IMR-90 (cell line): Measurements from ENCODE around the gene ZYG11B. TPM values are rescaled to one million over a fixed set of nuclear protein-coding genes. Genes with fewer than 3 reads are reported as not detected.
"Not testable (repeated sequence)": the region's sequence is repeated elsewhere in the genome, so short reads cannot be mapped to it uniquely, and the experiment has no call there.

Experiments
- ATAC-seq: fragments of 200-7000 bp; cut with Tn5 transposase; 2 replicates; pipeline ENCODE4 v1.9.1; 2020; ENCODE audit warnings: low read depth, mild to moderate bottlenecking, moderate library complexity
- BruUV-seq: library from RNA; stranded (reverse); fragments of 400-500 nt; replicated peaks from 2 replicates; lab custom pipeline; 2021; lab: Mats Ljungman, UMichigan
- CTCF ChIA-PET: fragments of 300-600 bp; formaldehyde crosslinking; extraction: SDS; loops from one replicate; lab custom pipeline; 2021; ENCODE audit warnings: antibody characterized with exemption; lab: Yijun Ruan, JAX
- POLR2A ChIA-PET: fragments of 300-600 bp; sonication (Branson Sonifier 250); formaldehyde crosslinking; loops from one replicate; lab custom pipeline; 2022; ENCODE audit warnings: antibody characterized with exemption; ENCODE audit not compliant: unreplicated experiment; lab: Charles Lee
- DNase-seq: peaks from one replicate; pipeline ENCODE4 v3.0.0; 2013
- H2AFZ ChIP-seq: replicated peaks from 2 replicates; pipeline ENCODE3; 2013; ENCODE audit warnings: low read length, mild to moderate bottlenecking; ENCODE audit not compliant: poor library complexity
- H2AK5ac ChIP-seq: 2 replicates; pipeline ENCODE4 v1.6.1; 2013; ENCODE audit warnings: low read depth, low read length, inconsistent platforms
- H2AK9ac ChIP-seq: replicated peaks from 2 replicates; pipeline ENCODE3; 2013; ENCODE audit warnings: mild to moderate bottlenecking, low read depth, low read length, moderate library complexity; ENCODE audit not compliant: poor library complexity
- H2BK120ac ChIP-seq: 2 replicates; pipeline ENCODE4 v1.6.1; 2013; ENCODE audit warnings: low read depth, low read length, inconsistent platforms
- H2BK15ac ChIP-seq: 3 replicates; pipeline ENCODE4 v1.6.1; 2013; ENCODE audit warnings: low read depth, low read length, inconsistent platforms
- H2BK20ac ChIP-seq: 2 replicates; pipeline ENCODE4 v1.6.1; 2013; ENCODE audit warnings: low read depth, mild to moderate bottlenecking, inconsistent platforms, low read length, moderate library complexity
- H2BK5ac ChIP-seq: 2 replicates; pipeline ENCODE4 v1.6.1; 2013; ENCODE audit warnings: mild to moderate bottlenecking, low read depth, low read length, inconsistent platforms; ENCODE audit not compliant: poor library complexity, severe bottlenecking
- H3K14ac ChIP-seq: replicated peaks from 2 replicates; pipeline ENCODE4 v1.6.1; 2013; ENCODE audit warnings: low read depth, low read length, inconsistent platforms
- H3K18ac ChIP-seq: 2 replicates; pipeline ENCODE4 v1.6.1; 2013; ENCODE audit warnings: low read depth, low read length, control low read depth
- H3K23ac ChIP-seq: 2 replicates; pipeline ENCODE4 v1.6.1; 2013; ENCODE audit warnings: low read depth, low read length, inconsistent platforms
- H3K27ac ChIP-seq: 2 replicates; pipeline ENCODE4 v1.5.1; 2013; ENCODE audit warnings: mild to moderate bottlenecking, control low read depth, low read length; ENCODE audit not compliant: insufficient read depth
- H3K27me3 ChIP-seq: 2 replicates; pipeline ENCODE4 v1.6.1; 2013; ENCODE audit warnings: low read length; ENCODE audit not compliant: control insufficient read depth, insufficient read depth
- H3K36me3 ChIP-seq: 2 replicates; pipeline ENCODE4 v1.6.1; 2013; ENCODE audit warnings: low read length, mixed read lengths; ENCODE audit not compliant: control insufficient read depth, insufficient read depth
- H3K4ac ChIP-seq: 2 replicates; pipeline ENCODE4 v1.6.1; 2013; ENCODE audit warnings: low read depth, low read length, inconsistent platforms
- H3K4me1 ChIP-seq: 2 replicates; pipeline ENCODE4 v1.6.1; 2013; ENCODE audit warnings: low read length, mixed read lengths; ENCODE audit not compliant: control insufficient read depth, insufficient read depth
- H3K4me2 ChIP-seq: 2 replicates; pipeline ENCODE4 v1.6.1; 2013; ENCODE audit warnings: low read depth, mild to moderate bottlenecking, control low read depth, low read length, moderate library complexity
- H3K4me3 ChIP-seq: 2 replicates; pipeline ENCODE4 v1.5.1; 2013; ENCODE audit warnings: low read depth, mild to moderate bottlenecking, control low read depth, low read length, moderate library complexity; ENCODE audit not compliant: insufficient read depth
- H3K56ac ChIP-seq: 2 replicates; pipeline ENCODE4 v1.6.1; 2013; ENCODE audit warnings: low read length, inconsistent platforms; ENCODE audit not compliant: insufficient read depth; ENCODE audit errors: extremely low read depth
- H3K79me1 ChIP-seq, 2 experiments: 2 replicates each; pipeline ENCODE4 v1.6.1; 2013; ENCODE audit warnings: low read length in 2 of 2, inconsistent platforms in 1 of 2, low read depth in 1 of 2
- H3K9ac ChIP-seq: 2 replicates; pipeline ENCODE4 v1.6.1; 2013; ENCODE audit warnings: low read depth, low read length, control low read depth
- H3K9me1 ChIP-seq: 2 replicates; pipeline ENCODE4 v1.6.1; 2013; ENCODE audit warnings: low read length, inconsistent platforms; ENCODE audit not compliant: insufficient read depth
- H3K9me3 ChIP-seq: 2 replicates; pipeline ENCODE4 v1.6.1; 2013; ENCODE audit warnings: low read length; ENCODE audit not compliant: control insufficient read depth, insufficient read depth
- H4K20me1 ChIP-seq: 2 replicates; pipeline ENCODE4 v1.6.1; 2013; ENCODE audit warnings: low read length, inconsistent platforms; ENCODE audit not compliant: insufficient read depth
- H4K5ac ChIP-seq: 2 replicates; pipeline ENCODE4 v1.6.1; 2013; ENCODE audit warnings: mild to moderate bottlenecking, low read depth, low read length, control low read depth
- H4K8ac ChIP-seq, 2 experiments: 2 replicates each; pipeline ENCODE4 v1.6.1; 2013; ENCODE audit warnings: low read depth in 2 of 2, low read length in 2 of 2, control low read depth in 1 of 2, inconsistent platforms in 1 of 2
- H4K91ac ChIP-seq: 2 replicates; pipeline ENCODE4 v1.6.1; 2013; ENCODE audit warnings: low read depth, low read length, inconsistent platforms; ENCODE audit not compliant: insufficient read depth
- WGBS, 2 experiments: methylation state at CpG; one replicate each; pipeline versions ENCODE4 v1.1.5 to v1.1.7; 2013; ENCODE audit warnings: missing lambda C conversion rate in 2 of 2; ENCODE audit not compliant: insufficient read length in 1 of 2; ENCODE audit errors: extremely low coverage in 2 of 2; 5-methylcytosine and 5-hydroxymethylcytosine counted together
- dilution Hi-C: fragments of 300-500 bp; cut with HindIII; formaldehyde crosslinking; loops from one replicate; pipeline ENCODE4 v1.14.3; 2018; ENCODE audit warnings: low sequenced_read_pairs; ENCODE audit not compliant: unreplicated experiment
- in situ Hi-C: fragments of 300-500 bp; cut with MboI; formaldehyde crosslinking; loops from 3 replicates; pipeline ENCODE4 v1.14.3; 2019; ENCODE audit warnings: low sequenced_read_pairs, inconsistent platforms, mixed read lengths
- intact Hi-C: fragments of 100-400 bp; cut with micrococcal nuclease; formaldehyde crosslinking; loops from 2 replicates; pipeline ENCODE4 v1.10.0; 2022
- polyA plus RNA-seq, 3 experiments: library from polyadenylated mRNA; depleted of rRNA; stranded (reverse); fragments of >200 nt; gene quantifications; 2 replicates each; pipeline ENCODE4 v1.2.3, GENCODE V29; 2012; ENCODE audit warnings: low replicate concordance in 1 of 3
- total RNA-seq: library from RNA; depleted of rRNA; stranded (reverse); fragments of >200 nt; gene quantifications from 2 replicates; pipeline ENCODE4 v1.2.3, GENCODE V29; 2012

ZYG11B gene
- total and polyA plus RNA-seq, 2 of the 4 experiments (the other 2 are of a cell fraction): 8.1 to 55.2 TPM

DNA sequence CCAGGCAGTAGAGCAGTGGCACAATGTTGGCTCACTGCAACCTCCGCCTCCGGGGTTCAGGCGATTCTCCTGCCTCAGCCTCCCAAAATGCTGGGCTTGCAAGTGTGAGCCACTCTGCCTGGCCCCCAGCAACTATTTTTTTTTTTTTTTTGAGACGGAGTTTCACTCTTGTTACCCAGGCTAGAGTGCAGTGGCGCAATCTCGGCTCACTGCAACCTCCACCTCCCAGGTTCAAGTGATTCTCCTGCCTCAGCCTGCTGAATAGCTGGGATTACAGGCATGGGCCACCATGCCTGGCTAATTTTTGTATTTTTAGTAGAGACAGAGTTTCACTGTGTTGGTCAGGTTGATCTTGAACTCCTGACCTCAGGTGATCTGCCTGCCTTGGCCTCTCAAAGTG is 23.9 kb downstream of the ZYG11B start:
- intact Hi-C loops, dilution Hi-C loops, H3K9me3 ChIP-seq, CTCF ChIA-PET, H3K4ac ChIP-seq, H3K9ac ChIP-seq, H2BK15ac ChIP-seq, H3K27me3 ChIP-seq, H3K56ac ChIP-seq, H3K4me1 ChIP-seq, H2AK9ac ChIP-seq, H4K8ac ChIP-seq, BruUV-seq, H3K4me3 ChIP-seq, H2BK120ac ChIP-seq, H4K5ac ChIP-seq, H3K4me2 ChIP-seq, H2BK5ac ChIP-seq, H2AFZ ChIP-seq, H3K23ac ChIP-seq, in situ Hi-C loops, H3K36me3 ChIP-seq, H2AK5ac ChIP-seq, H2BK20ac ChIP-seq, ATAC-seq, H4K91ac ChIP-seq, H3K14ac ChIP-seq, H3K27ac ChIP-seq, H3K18ac ChIP-seq, DNase-seq, POLR2A ChIA-PET: not testable (repeated sequence)
- 95% methylated on average over 3 of the region's 6 CpGs; no CpG with 5 or more reads in 1 of the 2 experiments for WGBS, 2 experiments
- Histone ChIP-seq H3K9me1 (peaks cover 13% of the 10 kb centered on the region), H3K79me1 (peaks cover 22 to 73% of the 10 kb centered on the region in 2 experiments), H4K20me1 (peaks cover 15% of the 10 kb centered on the region)
